ENCODE measurements around the gene DNAJC13.
"Not testable (repeated sequence)": the region's sequence is repeated elsewhere in the genome, so short reads cannot be mapped to it uniquely, and the experiment has no call there.

The DNAJC13 gene

GRCh38 chr3:132553826-132554225 is 136.5 kb downstream of the DNAJC13 start:
- no peaks in the 10 kb centered on the region for H4K20me1 ChIP-seq (ENCODE audit: insufficient read depth, low read length)
- H2AFZ ChIP-seq (ENCODE audit: low read depth, low read length), result no peak overlapping the region
- no peak overlapping the region for H3K4me2 ChIP-seq (ENCODE audit: insufficient read depth, low read length)
- H3K27ac ChIP-seq (ENCODE audit: low read length), result no peak overlapping the region
- no peaks in the 10 kb centered on the region for H3K79me2 ChIP-seq (ENCODE audit: insufficient read depth, low read length)
- no peak for ATAC-seq (ENCODE audit: insufficient read depth, low read depth)
- no peak for TF ChIP-seq CTCF (IDR thresholded peaks at IDR 0.05; ENCODE audit: borderline replicate concordance, extremely low read depth, low read length, poor library complexity, severe bottlenecking)
- no peak for TF ChIP-seq EZH2 (IDR thresholded peaks at IDR 0.05; ENCODE audit: borderline replicate concordance, low read depth, low read length, severe bottlenecking)
- no peaks in the 10 kb centered on the region for H3K36me3 ChIP-seq (ENCODE audit: insufficient read depth, low read length)
- H3K9me3 ChIP-seq (ENCODE audit: insufficient read depth, low read length, severe bottlenecking), result no peaks in the 10 kb centered on the region
- no peak overlapping the region for H3K9ac ChIP-seq (ENCODE audit: low read depth, low read length)
- no peak overlapping the region for H3K4me3 ChIP-seq (ENCODE audit: low read depth in 1 of 2, low read length in 2 of 2)
- H3K4me1 ChIP-seq (ENCODE audit: insufficient read depth, low read length), result peaks cover 26% of the 10 kb centered on the region
- DNase-seq, result no peak
- no peaks in the 10 kb centered on the region for H3K27me3 ChIP-seq (ENCODE audit: insufficient read depth, low read length, poor library complexity)

GRCh38 chr3:132554437-132554836 is 137.1 kb downstream of the DNAJC13 start:
- H3K27me3 ChIP-seq (ENCODE audit: insufficient read depth, low read length, poor library complexity), result no peaks in the 10 kb centered on the region
- no peak overlapping the region for H2AFZ ChIP-seq (ENCODE audit: low read depth, low read length)
- H3K79me2 ChIP-seq (ENCODE audit: insufficient read depth, low read length), result no peaks in the 10 kb centered on the region
- H4K20me1 ChIP-seq (ENCODE audit: insufficient read depth, low read length), result no peaks in the 10 kb centered on the region
- H3K4me3 ChIP-seq (ENCODE audit: low read depth in 1 of 2, low read length in 2 of 2), result no peak overlapping the region
- H3K9ac ChIP-seq (ENCODE audit: low read depth, low read length), result no peak overlapping the region
- TF ChIP-seq EZH2 (IDR thresholded peaks at IDR 0.05; ENCODE audit: borderline replicate concordance, low read depth, low read length, severe bottlenecking), result no peak
- no peak for TF ChIP-seq CTCF (IDR thresholded peaks at IDR 0.05; ENCODE audit: borderline replicate concordance, extremely low read depth, low read length, poor library complexity, severe bottlenecking)
- ATAC-seq (ENCODE audit: insufficient read depth, low read depth) (no peak), DNase-seq (no peak)
- H3K4me1 ChIP-seq (ENCODE audit: insufficient read depth, low read length), result peaks cover 23% of the 10 kb centered on the region
- H3K36me3 ChIP-seq (ENCODE audit: insufficient read depth, low read length), result no peaks in the 10 kb centered on the region
- H3K9me3 ChIP-seq (ENCODE audit: insufficient read depth, low read length, severe bottlenecking), result no peaks in the 10 kb centered on the region
- H3K27ac ChIP-seq (ENCODE audit: low read length), result no peak overlapping the region
- H3K4me2 ChIP-seq (ENCODE audit: insufficient read depth, low read length), result no peak overlapping the region

GRCh38 chr3:132555306-132556035 is 138.2 kb downstream of the DNAJC13 start:
- no peak for ATAC-seq (ENCODE audit: insufficient read depth, low read depth)
- Histone ChIP-seq H3K9ac (ENCODE audit: low read depth, low read length) (no peak overlapping the region), H3K27me3 (ENCODE audit: insufficient read depth, low read length, poor library complexity) (no peaks in the 10 kb centered on the region), H2AFZ (ENCODE audit: low read depth, low read length) (no peak overlapping the region), H4K20me1 (ENCODE audit: insufficient read depth, low read length) (no peaks in the 10 kb centered on the region), H3K27ac (ENCODE audit: low read length) (no peak overlapping the region), H3K79me2 (ENCODE audit: insufficient read depth, low read length) (no peaks in the 10 kb centered on the region), H3K9me3 (ENCODE audit: insufficient read depth, low read length, severe bottlenecking) (no peaks in the 10 kb centered on the region), H3K4me1 (ENCODE audit: insufficient read depth, low read length) (peaks cover 12% of the 10 kb centered on the region), H3K36me3 (ENCODE audit: insufficient read depth, low read length) (no peaks in the 10 kb centered on the region), H3K4me3 (ENCODE audit: low read depth in 1 of 2, low read length in 2 of 2) (no peak overlapping the region), H3K4me2 (ENCODE audit: insufficient read depth, low read length) (no peak overlapping the region)
- no peak for TF ChIP-seq EZH2 (IDR thresholded peaks at IDR 0.05; ENCODE audit: borderline replicate concordance, low read depth, low read length, severe bottlenecking)
- no peak for TF ChIP-seq CTCF (IDR thresholded peaks at IDR 0.05; ENCODE audit: borderline replicate concordance, extremely low read depth, low read length, poor library complexity, severe bottlenecking)
- DNase-seq, result no peak

- H3K4me3 ChIP-seq (ENCODE audit: low read depth in 1 of 2, low read length in 2 of 2); H3K27me3 ChIP-seq (ENCODE audit: insufficient read depth, low read length, poor library complexity); H4K20me1 ChIP-seq (ENCODE audit: insufficient read depth, low read length); H3K27ac ChIP-seq (ENCODE audit: low read length); H3K79me2 ChIP-seq (ENCODE audit: insufficient read depth, low read length); H3K4me2 ChIP-seq (ENCODE audit: insufficient read depth, low read length); ATAC-seq (ENCODE audit: insufficient read depth, low read depth); H3K36me3 ChIP-seq (ENCODE audit: insufficient read depth, low read length); H3K9me3 ChIP-seq (ENCODE audit: insufficient read depth, low read length, severe bottlenecking); DNase-seq; H3K9ac ChIP-seq (ENCODE audit: low read depth, low read length); H3K4me1 ChIP-seq (ENCODE audit: insufficient read depth, low read length); H2AFZ ChIP-seq (ENCODE audit: low read depth, low read length): not testable (repeated sequence)
Measured at GRCh38 chr3:132556036-132556386, 138.7 kb downstream of the DNAJC13 start.
